Stimulated activated CD8-positive, alpha-beta memory T cell treated with anti-CD3 and anti-CD28 coated beads, Interleukin-7, amount 100 ng/mL, for 24 hours (primary cell): ENCODE data around the gene NTNG1.

Experiments
- DNase-seq: peaks from one replicate; pipeline ENCODE4 v3.0.0-alpha.2; 2020; ENCODE audit warnings: low read depth

The NTNG1 gene

DNA sequence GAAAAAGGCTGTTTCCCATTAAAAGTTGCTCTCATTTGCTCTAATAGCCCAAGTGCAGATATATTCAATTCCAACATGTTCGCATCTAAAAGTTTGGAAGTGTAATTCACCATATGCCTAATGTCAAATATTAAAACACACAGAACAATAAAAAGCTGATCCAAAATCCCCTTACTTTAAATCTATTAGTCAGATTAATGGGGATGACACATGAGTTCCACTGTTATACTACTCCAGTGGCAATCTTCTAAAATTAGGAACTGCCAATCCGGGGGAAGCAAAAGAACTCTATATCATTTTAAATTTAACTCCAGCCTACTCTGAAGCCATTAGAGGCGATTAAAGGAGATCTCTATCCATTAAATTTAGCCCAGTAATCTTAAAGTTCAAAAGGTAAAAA lies 317.1 kb downstream of the NTNG1 start:
- no peak for DNase-seq

DNA sequence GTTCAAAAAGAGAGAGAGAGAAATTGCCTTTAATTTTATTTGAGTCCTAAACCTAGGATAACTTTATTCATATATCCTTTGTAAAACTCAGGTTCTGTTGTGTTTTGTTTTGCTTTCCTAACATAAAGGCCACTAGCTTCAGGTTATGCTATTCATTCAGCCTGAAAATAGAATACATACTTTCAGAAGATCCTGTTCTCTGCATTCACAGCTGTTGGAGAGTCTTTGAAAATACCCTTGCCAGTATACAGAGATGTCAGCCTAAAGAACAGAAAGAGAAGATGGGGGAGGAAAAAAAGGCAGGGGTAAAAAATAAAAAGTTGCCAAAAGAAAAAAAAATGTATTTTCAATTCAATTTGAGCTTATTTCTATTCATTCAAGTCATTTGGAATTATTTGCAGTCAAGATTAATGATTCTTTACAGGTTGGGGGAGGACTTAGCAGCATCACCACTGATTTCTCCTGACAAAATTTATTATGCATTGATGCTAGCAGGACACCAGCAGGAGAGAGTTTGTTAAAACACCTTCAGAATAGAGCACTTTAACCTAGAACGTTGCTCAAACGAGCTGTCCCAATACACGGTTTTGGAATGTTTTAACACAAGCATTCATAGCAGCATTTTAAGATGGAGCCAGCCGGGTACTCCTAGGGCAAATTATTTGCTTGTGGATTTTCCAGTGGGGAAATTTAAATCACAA lies 318.5 kb downstream of the NTNG1 start:
- no peak for DNase-seq

DNA sequence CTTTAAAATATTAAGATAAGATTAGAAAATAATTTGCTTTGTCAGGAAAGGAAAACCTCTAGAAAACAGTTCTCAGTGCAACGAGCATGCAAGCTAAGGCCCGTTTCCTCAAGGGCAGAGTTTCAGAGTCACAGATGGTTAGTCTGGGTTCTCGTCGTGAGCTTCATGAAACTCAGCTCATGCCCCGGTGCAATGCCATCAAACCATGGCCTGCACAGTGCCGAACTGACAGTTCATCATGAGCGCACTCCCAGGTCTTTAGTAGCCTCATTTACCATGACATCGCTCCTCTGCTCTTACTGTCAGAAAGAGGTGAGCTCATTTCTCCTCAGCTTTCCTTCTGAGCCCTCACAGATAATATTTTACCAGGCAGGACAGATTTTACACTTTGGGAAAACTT lies 319.2 kb downstream of the NTNG1 start:
- no peak for DNase-seq

DNA sequence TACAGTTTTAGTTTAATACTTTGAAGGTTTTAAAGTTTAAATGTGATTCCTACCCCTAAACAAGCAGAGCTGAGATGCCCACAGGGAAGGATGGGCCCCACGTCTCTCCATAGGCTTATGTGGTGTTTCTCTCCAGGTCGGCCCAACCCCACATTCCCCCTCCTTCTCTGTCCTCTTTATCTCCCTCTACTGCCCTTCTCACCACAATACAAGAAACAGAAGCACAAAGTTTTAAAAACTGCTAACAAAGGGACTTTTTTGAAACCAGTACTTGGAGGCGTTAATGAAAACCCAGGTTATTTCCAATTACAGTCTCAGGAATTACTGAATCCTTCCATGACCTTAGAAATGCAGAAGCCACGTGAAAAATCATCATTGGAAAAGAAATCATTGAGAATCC lies 324.0 kb downstream of the NTNG1 start:
- no peak for DNase-seq

DNA sequence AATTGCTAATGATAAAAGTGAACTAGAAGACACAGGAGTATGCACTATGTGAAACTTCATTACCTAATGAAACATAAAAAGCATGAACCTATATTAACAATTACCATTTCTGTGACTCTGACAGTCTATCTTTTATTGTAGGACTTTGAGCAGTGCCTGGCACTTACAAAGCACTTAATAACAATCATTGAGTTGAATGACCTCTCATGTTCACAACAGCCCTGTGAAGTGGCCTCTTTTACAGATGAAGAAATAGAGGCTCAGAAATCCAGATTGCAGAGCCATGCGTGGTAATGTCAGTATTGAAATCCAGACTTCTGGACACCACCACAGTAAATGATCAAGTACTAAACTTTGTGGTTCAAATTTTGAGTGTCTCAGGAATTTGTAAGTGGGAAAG lies 326.4 kb downstream of the NTNG1 start:
- DNase-seq = no peak

DNA sequence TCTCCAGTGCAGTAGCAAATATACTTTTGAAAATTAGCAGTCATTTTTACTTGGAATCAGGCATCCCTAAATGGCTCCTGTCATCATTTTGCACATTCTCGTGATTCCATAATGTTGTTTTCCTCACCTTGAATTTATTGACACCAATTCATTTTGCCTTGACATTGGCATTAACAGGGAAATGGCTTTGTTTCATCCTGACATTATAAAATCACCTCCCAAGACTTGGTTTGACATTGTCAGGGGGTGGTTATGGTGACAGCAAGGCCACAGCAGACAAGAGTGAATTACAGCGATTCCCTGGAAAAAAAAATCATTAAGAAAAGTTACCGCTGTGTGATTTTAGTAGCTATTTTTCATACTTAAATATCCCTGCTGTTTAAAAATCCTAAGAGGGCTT lies 327.0 kb downstream of the NTNG1 start:
- DNase-seq = no peak

DNA sequence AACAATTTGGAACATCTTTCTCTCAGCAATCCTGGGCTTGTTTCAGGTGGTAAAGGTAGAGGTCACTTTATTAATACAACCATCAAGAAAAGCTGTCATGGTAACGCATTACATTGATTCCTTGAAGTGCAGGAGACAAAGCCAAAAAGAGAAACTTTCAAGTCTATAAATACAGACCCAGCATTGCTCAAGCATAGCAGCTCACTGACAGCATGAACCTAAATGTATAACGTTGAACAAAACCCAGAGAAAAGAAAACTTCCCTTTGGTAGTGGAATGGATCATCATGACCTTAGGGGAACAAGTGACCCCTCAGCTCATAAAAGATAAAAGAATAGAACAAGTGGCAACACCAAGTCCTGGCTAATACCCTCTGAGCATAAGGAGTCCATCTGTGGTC lies 332.2 kb downstream of the NTNG1 start:
- no peak for DNase-seq

DNA sequence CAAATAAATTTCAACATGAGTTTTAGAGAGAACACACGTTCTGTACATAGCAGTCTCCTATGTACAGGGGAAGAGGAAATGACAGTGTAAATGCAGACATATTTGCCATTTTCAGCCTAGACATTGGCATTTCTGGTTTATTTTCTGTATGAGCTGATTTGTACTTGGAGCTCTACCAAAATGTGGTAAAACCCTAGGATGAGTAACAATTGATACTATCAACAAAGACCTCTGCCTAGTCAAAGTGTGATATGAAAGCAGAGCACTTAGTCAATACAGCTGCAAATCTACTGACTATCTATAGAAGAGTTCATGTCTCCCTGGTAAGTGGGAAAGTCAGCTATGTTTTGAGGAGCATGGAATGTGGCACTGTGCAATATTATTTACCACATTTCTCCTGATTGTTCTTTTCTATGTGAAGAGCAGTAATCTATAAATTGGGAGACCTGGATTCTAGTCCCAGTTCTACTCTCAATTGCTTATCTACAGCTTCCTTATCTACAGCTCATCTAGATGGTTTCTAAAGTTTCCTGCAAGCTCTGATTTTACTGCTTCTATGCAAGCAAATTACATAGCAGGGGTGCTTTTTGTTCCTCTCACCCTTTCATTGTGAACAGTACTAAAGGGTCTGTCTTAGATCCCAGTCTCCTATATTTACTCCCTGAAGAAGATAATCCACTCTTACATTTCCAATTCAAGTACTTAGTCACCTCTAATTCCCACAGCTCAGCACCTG lies 334.2 kb downstream of the NTNG1 start:
- DNase-seq = no peak

DNA sequence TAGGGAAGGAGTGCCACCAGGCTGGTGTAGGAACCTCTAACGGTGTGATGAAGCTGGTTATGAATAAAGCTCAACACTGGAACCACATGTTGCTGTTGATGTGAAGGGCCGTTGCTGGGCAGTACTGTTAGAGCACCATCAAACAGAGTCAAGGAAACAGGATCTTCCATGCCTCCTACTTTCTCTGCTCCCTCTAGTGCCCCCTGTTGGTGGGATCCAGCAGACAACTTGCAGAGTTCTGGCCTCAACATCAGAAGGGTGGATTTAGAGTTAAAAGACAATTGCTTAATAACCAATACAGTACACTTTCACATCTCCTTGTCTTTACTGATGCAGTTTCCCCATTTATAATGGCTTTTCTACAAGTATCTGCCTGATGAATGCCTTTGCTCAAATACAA lies 336.4 kb downstream of the NTNG1 start:
- no peak for DNase-seq

DNA sequence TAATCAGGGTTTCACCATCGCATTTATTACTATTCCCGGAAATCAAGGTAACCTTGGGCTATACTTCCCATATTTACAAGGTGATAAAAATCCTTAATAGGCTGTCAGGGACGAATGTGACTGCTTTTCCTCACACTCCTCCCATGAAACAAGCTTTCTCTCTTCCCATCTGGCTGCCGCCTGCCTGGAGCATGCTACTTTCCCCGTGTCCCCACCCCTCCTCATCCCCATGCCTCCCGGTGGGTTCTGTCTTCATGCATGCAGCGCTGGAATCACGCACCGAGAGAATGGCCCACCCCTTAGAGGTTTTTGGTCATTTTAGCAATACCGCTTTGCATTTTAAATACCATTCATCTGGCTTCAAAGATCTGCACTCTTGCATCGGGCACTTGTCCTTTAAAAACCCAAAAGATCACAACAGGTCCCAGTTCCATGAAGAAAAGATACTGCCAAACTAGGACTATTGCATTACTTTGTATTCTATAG lies 339.1 kb downstream of the NTNG1 start:
- no peak for DNase-seq

DNA sequence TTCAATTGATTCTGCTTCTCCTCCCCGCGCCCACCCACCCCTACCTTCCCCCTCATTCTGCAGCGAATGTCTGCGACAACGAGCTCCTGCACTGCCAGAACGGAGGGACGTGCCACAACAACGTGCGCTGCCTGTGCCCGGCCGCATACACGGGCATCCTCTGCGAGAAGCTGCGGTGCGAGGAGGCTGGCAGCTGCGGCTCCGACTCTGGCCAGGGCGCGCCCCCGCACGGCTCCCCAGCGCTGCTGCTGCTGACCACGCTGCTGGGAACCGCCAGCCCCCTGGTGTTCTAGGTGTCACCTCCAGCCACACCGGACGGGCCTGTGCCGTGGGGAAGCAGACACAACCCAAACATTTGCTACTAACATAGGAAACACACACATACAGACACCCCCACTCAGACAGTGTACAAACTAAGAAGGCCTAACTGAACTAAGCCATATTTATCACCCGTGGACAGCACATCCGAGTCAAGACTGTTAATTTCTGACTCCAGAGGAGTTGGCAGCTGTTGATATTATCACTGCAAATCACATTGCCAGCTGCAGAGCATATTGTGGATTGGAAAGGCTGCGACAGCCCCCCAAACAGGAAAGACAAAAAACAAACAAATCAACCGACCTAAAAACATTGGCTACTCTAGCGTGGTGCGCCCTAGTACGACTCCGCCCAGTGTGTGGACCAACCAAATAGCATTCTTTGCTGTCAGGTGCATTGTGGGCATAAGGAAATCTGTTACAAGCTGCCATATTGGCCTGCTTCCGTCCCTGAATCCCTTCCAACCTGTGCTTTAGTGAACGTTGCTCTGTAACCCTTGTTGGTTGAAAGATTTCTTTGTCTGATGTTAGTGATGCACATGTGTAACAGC lies 339.9 kb downstream of the NTNG1 start:
- DNase-seq = no peak

DNA sequence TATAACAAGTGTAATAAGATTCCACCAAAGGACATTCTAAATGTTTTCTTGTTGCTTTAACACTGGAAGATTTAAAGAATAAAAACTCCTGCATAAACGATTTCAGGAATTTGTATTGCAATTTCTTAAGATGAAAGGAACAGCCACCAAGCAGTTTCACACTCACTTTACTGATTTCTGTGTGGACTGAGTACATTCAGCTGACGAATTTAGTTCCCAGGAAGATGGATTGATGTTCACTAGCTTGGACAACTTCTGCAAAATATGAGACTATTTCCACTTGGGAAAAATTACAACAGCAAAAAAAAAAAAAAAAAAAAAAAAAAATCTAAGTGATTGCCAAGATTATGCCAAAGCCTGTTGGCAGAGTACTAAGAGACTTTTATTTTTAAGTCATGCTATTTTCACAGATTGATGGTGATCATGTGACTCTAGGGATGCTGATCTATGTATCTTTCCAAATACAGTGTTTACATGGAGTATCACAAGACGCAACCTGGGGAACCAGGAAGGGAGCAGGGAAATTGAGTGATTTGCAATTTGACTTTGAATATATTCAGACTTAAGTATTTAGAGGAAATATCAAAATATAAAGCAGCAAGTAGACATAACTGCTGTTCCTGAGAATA lies 341.0 kb downstream of the NTNG1 start:
- no peak for DNase-seq

DNA sequence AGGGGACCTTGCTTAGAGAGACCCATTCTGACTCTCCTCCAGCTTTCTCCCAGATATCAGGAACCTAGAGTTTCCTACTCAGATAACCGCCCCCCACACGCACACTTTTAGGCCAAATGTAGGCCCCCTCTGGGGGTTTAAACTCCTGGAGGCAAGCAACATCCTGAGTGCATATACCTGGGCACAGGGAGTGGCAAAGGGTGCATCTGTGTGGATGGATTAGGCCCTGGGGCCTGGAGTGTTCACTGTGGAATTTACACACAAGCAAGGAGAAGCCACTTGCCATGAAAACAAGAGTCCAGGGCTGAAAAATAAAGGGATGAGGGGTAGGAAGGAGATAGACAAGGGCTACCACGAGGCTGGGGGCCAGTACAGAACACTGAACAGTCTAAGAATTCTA lies 343.1 kb downstream of the NTNG1 start:
- no peak for DNase-seq

DNA sequence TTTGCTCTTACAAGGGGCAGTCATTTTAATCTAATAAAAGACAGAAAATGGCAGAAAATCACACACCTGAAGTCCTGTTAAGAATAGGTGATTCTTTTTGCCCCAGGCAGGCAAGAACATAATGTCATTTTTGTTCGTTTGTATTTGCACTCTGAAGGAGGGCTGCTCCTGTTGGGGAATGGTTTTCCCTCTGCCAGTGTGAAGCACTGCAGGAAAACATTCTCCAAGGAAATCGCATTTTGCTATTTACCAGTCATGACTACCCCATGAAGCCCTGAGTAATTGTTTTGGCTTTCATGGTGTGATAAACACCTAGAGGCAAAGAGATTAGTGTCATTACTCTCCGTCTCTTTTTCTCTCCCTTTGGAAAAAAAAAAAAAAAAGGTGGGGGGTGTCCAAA lies 345.5 kb downstream of the NTNG1 start:
- DNase-seq = no peak

DNA sequence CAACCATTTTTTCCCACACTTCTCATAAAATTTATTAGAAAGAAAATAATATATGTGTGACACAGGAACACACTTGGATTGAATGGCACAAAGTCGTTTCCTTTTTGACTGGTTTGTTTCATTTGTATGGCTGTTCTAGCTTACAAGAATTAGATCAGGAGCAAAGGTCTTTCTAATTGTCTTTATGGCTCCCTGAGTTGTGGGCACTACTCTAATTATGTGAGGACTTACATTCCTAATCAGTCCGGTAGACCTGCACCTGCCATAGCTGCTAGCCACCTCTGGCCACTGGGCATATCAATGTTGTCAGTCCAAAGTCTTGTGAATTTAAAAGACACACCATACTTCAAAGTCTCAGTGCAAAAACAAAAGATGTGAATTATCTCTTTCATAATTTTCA lies 346.7 kb downstream of the NTNG1 start:
- no peak for DNase-seq

DNA sequence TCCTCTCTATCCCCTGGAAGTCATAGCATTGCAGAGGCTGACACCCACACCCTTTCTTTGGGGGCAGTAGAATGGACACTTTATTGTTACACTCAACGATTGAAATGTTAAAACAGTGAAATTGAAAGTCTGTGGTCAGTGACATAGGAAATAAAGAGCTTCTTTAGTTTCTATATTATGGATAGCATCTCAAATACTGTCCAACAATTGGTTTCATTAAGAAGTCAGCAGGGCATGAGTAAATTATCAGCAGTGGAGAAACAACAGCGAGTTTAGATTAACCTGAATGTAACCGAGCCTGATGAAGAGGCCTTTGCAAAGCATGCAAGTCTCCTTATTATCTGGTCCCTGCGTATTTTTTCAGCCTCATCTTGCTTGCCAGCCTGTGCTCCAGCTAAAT lies 350.7 kb downstream of the NTNG1 start:
- no peak for DNase-seq

DNA sequence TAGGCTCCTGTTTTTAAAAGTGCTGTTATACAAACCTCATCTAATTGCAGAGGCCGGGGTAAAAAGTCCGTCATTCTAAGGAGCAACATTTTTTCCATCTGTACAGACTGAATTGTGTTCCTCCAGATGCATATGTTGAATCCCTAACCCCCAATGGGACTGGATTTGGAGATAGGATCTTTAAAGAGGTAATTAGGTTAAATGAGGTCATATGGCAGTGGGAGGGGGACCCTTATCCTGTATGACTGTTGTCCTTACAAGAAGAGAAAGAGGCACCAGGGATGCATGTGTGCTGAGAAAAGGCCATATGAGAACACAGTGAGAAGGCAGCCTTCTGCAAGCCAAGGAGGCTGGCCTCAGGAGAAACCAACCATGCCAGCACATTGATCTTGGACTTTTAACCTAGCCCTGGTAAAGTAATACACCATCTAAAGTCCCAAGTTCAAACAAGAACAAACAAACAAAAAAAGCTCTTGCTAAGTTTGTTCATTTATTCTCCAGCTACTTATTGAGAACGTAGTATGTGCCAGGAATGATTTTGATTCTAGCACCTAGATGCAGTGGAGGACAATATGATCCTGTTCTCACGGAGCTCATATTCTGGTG lies 352.4 kb downstream of the NTNG1 start:
- no peak for DNase-seq

DNA sequence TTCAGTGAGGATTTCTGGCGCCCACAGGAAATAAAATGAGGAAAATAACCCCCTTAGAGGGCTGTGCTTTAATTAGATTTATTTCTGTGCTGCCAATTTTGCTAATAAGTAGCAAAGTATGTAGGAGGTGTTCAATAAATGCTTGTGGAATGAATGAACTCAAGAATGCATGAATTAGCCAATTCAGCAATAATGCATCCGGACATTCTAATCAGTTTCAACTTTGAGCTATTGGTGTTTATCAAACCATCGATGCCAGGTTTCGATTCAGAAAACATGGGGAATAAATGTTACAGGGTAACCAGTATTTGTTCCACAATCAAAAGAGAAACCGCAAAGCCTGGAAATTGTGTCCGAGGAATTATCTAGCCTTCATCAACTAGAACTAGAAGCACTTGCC lies 353.2 kb downstream of the NTNG1 start:
- no peak for DNase-seq

DNA sequence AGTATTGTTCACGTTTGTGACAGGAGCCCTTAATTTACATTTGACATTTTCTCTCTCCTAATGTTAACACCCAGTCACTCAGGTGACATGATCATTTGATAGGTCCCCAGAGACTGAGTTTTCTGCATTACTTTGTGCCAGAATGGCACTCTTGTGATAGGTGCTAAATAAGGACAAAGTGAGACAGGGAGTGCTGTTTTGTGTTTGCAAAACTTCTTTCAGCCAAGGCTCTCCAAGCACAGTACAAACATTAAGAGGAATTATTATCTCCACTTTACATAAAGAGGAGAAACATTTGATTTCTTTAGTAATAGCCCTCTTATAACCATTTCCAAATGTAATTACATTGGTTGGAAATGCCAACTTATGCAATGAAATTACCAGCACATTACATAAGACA lies 355.2 kb downstream of the NTNG1 start:
- no peak for DNase-seq

DNA sequence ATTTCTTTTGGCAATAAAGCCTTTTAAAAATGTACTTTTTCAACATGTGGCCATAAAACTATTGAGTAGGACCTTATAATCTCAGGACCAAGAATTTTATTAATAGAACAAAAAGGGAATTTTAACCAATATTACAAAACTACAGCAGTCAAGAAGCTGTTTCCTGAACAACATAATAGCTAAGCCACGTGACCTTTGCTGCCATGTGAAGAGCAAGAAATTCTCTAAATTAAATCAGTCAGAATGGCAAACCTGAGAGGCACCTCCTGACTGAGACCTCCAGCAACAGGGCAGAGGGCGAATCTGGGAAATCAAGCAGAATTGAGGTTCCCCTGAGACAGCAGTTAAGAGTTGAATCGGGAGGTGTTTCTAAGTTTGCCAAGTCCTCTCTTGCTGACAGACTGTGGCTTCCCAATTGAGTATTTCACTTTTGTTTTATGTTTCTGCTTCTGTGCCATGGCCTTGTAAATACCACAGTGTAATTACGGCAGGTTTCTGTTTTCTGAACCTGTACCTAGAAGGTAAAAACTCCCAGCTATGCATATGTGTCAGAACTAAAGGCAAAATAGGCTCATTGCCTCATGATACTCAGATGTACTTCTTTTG lies 358.4 kb downstream of the NTNG1 start:
- no peak for DNase-seq

DNA sequence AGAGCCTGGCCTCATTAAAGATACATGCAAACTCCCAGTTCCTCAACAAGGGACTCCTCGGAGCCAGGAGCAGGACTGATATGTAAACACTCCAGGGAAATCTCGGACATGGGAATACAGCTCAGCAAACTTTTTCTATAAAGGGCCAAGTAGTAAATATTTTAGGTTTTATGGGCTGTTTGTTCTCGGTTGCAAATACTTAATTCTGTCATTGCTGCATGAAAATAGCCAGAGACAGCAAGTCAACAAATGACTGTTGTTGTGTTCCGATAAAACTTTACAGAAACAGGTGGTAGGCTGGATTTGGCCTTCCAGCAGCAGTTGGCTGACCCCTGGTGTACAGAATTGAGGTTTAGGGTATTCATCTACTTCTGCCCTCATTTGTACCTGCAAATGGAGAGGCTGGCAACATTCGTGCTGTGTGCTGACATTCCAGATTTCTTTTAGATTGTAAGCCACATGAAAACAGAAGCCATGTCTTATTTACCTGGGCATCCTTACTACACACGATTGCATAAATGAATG lies 360.3 kb downstream of the NTNG1 start:
- no peak for DNase-seq
